ENCODE measurements around the gene ZNF468.
"Not testable (repeated sequence)": the region's sequence is repeated elsewhere in the genome, so short reads cannot be mapped to it uniquely, and the experiment has no call there.

Gene ZNF468

GRCh38 chr19:52823676-52824075 is 33.7 kb downstream of the ZNF468 start:
- no peak for DNase-seq

GRCh38 chr19:52821204-52821960 is 36.0 kb downstream of the ZNF468 start, which contains the start of gene ZNF28:
Gene ZNF28 (minus strand): TSS chr19:52821633. CDS start chr19:52817958, 3,675 bp downstream.
- peak; percentile 5 for DNase-seq

DNA sequence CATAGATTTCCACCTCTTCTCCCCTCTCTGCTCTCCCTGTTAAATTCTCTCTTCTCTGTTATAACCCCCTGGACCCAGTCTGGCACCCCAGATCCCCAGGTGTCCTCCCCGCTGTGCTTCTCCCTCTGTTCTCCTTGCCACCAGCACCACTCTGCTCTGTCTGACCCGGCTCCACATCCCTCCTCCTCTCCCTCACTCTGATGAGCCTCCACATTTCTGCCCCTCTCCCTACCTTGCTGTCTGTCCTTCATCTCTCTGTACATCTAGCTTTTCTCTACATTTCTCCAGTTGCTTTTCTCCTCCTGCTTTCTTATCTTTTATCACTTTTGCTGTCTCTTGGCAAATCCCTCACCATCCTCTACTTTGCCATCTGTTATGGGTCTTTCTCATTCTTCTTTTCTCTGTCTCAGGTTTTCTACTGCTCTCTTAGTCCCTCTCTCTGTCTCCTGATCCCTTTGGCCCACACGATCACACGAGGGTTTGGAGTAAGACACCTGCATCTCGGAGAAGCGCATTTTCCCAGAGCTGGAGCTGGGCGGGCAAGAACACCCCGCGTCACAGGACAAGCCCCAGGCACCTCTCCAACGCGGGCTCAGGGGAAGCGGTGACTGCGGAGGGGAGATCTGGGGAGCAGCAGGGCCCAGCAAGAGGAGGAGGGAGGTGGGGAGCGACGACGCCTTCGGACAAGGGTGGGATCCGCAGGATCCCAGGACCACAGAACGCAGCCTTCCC is 36.8 kb downstream of the ZNF468 start:
- not testable (repeated sequence) for DNase-seq

- DNase-seq = no peak
These were observed 47.6 kb downstream of the ZNF468 start for GRCh38 chr19:52809801-52810200.

DNA sequence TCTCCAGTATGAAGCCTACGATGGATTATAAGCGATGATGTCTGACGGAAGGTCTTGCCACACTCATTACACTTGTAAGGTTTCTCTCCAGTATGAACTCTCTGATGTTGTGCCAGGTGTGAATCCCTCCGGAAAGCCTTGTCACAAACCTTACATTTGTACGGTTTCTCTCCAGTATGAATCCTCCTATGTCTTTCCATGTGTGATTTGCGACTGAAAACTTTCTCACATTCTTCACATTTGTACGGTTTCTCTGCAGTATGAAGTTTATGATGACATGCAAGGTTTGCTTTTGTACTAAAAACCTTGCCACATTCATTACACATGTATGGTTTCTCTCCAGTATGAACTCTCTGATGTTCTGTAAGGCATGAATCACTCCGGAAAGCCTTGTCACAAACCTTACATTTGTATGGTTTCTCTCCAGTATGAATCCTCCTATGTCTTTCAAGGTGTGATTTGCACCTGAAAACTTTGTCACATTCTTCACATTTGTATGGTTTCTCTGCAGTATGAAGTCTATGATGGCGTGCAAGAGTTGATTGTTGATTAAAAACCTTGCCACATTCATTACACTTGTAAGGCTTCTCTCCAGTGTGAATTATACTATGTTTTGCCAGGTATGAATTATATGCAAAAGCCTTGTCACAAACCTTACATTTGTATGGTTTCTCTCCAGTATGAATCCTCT is 57.3 kb downstream of the ZNF468 start:
- not testable (repeated sequence) for DNase-seq

DNA sequence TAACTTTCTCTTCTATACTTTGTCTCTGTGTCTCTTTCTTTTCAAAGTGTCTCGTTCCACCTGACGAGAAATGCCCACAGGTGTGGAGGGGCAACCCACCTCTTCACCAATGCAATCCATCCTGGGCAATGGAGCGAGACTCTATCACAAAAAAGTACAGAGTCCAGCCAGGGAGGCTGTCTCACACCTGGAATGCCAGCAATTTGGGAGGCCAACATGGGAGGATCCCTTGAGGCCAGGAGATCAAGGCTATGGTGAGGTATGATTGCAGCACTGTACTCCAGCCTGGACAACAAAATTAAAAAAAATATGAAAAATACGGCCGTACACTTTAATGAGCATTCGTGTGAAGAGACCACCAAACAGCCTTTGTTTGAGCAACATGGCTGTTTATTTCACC is 68.0 kb downstream of the ZNF468 start:
- DNase-seq = no peak

All from NCI-H2029 treated with DMSO at 0.1 percent for 48 hours (cell line).